CD4-positive, alpha-beta memory T cell (primary cell): ENCODE data around the gene NAA15. TPM values are rescaled to one million over a fixed set of nuclear protein-coding genes. Genes with fewer than 3 reads are reported as not detected.
A peak's percentile ranks its signal among the peaks of the same experiment; 100 is the strongest.
"Not testable (repeated sequence)": the region's sequence is repeated elsewhere in the genome, so short reads cannot be mapped to it uniquely, and the experiment has no call there.

ENCODE experiments used
- CTCF ChIA-PET: fragments of 350-600 bp; sonication (Branson Sonifier 250); formaldehyde crosslinking; loops from one replicate; lab custom pipeline; 2021; ENCODE audit warnings: inconsistent platforms; ENCODE audit not compliant: partially characterized antibody; lab: Charles Lee
- POLR2A ChIA-PET: fragments of 350-600 bp; sonication (Branson Sonifier 250); formaldehyde crosslinking; loops from one replicate; lab custom pipeline; 2021; ENCODE audit not compliant: partially characterized antibody; lab: Charles Lee
- DNase-seq, 5 donors: peaks; one replicate each; pipeline versions ENCODE4 v3.0.0 to v3.0.0-alpha.2; 2020 to 2022; ENCODE audit warnings: mixed read lengths in 1 of 5
- H3K27ac ChIP-seq: one replicate; pipeline ENCODE4 v1.7.0; 2013; ENCODE audit warnings: low read depth, low read length
- H3K27me3 ChIP-seq: 2 replicates; pipeline ENCODE4 v1.7.0; 2013; ENCODE audit warnings: mild to moderate bottlenecking, low read length, moderate library complexity; ENCODE audit not compliant: insufficient read depth
- H3K36me3 ChIP-seq: 2 replicates; pipeline ENCODE4 v1.7.0; 2013; ENCODE audit warnings: mild to moderate bottlenecking, low read length, moderate library complexity; ENCODE audit not compliant: insufficient read depth
- H3K4me1 ChIP-seq: 2 replicates; pipeline ENCODE4 v1.7.0; 2013; ENCODE audit warnings: mild to moderate bottlenecking, low read length, moderate library complexity; ENCODE audit not compliant: insufficient read depth
- H3K4me3 ChIP-seq, 2 donors: one replicate each; pipeline ENCODE4 v1.7.0; 2013; ENCODE audit warnings: low read length in 2 of 2, mild to moderate bottlenecking in 1 of 2
- H3K9me3 ChIP-seq, 2 donors: one replicate each; pipeline ENCODE4 v1.7.0; 2013; ENCODE audit warnings: low read length in 2 of 2, control low read depth in 1 of 2; ENCODE audit not compliant: control insufficient read depth in 1 of 2
- H3K27ac Mint-ChIP-seq, 7 donors: one replicate each; pipeline ENCODE4 v1.8.0; 2020 to 2021; ENCODE audit warnings: mixed read lengths in 7 of 7, mild to moderate bottlenecking in 6 of 7, inconsistent platforms in 3 of 7, moderate library complexity in 3 of 7
- H3K27me3 Mint-ChIP-seq, 2 donors: one replicate each; pipeline ENCODE4 v1.8.0; 2020 to 2021; ENCODE audit warnings: mixed read lengths in 2 of 2
- H3K36me3 Mint-ChIP-seq, 2 donors: one replicate each; pipeline ENCODE4 v1.8.0; 2020 to 2021; ENCODE audit warnings: mixed read lengths in 2 of 2, inconsistent platforms in 1 of 2, mild to moderate bottlenecking in 1 of 2
- H3K4me1 Mint-ChIP-seq, 4 donors: one replicate each; pipeline ENCODE4 v1.8.0; 2020 to 2021; ENCODE audit warnings: mixed read lengths in 4 of 4, mild to moderate bottlenecking in 1 of 4
- H3K4me3 Mint-ChIP-seq, 8 donors: one replicate each; pipeline ENCODE4 v1.8.0; 2020 to 2021; ENCODE audit warnings: mixed read lengths in 8 of 8, mild to moderate bottlenecking in 7 of 8, moderate library complexity in 6 of 8, inconsistent platforms in 3 of 8
- H3K9me3 Mint-ChIP-seq, 8 donors: one replicate each; pipeline ENCODE4 v1.8.0; 2020 to 2021; ENCODE audit warnings: mixed read lengths in 8 of 8, mild to moderate bottlenecking in 5 of 8, inconsistent platforms in 3 of 8, moderate library complexity in 1 of 8
- intact Hi-C: fragments of 100-400 bp; cut with micrococcal nuclease; formaldehyde crosslinking; loops from one replicate; pipeline ENCODE4 v1.15.1; 2023
- polyA plus RNA-seq, 2 donors: library from polyadenylated mRNA; unstranded; fragments of 300-500 nt; fragmentation: Illumina TruSeq; gene quantifications; one replicate each; pipeline ENCODE4 v1.2.3, GENCODE V29; 2021
- total RNA-seq, 2 experiments: library from RNA; stranded (reverse); gene quantifications; one replicate each; pipeline ENCODE4 v1.2.3, GENCODE V29; 2021

Gene NAA15
- total and polyA plus RNA-seq, 4 experiments from 2014 or later = 18.6 to 47.7 (median 46.2) TPM

GRCh38 chr4:139314047-139314800 is 12.9 kb downstream of the NAA15 start:
- no peaks in the 10 kb centered on the region for H3K36me3 ChIP-seq
- peak overlapping the region; percentile 67 to 95 (median 83) for H3K27ac Mint-ChIP-seq
- H3K27me3 ChIP-seq = no peaks in the 10 kb centered on the region
- peaks cover 0 to 4% of the 10 kb centered on the region in 2 donors for H3K36me3 Mint-ChIP-seq
- peak; percentile 34 to 59 (median 46) for DNase-seq
- H3K4me3 Mint-ChIP-seq = peak overlapping the region; percentile 36 to 74 (median 64)
- no peaks in the 10 kb centered on the region for H3K9me3 ChIP-seq
- intact Hi-C loops = loop anchor here (1.0 kb wide), 1 partner anchor 12 kb away; the partner anchor contains the start of gene NDUFC1
- peak overlapping the region; percentile 54 for H3K27ac ChIP-seq
- CTCF ChIA-PET = interaction anchor here (0.9 to 1.1 kb wide), 3 partner anchors 9 to 19 kb away, joined by 3 to 4 read pairs (median 3); no protein-coding TSS in a partner anchor
- peaks cover 58 to 81% (median 69%) of the 10 kb centered on the region in 4 donors for H3K4me1 Mint-ChIP-seq
- no peaks in the 10 kb centered on the region for H3K9me3 Mint-ChIP-seq
- no peak overlapping the region for H3K4me3 ChIP-seq
- peaks cover 64% of the 10 kb centered on the region for H3K4me1 ChIP-seq
- POLR2A ChIA-PET = interaction anchor here (0.7 to 3.2 kb wide), 5 partner anchors 12 to 139 kb away, joined by 3 to 50 read pairs (median 15); partner anchors contain the start of genes NAA15 and NDUFC1
- no peaks in the 10 kb centered on the region for H3K27me3 Mint-ChIP-seq

GRCh38 chr4:139315221-139315675 is 13.9 kb downstream of the NAA15 start:
- Mint-ChIP-seq H3K4me3 (peak overlapping the region in 5 of 8 donors; percentile 34 to 75 (median 61)), H3K36me3 (peaks cover 4 to 5% of the 10 kb centered on the region in 2 donors), H3K27ac (peak overlapping the region; percentile 64 to 95 (median 75)), H3K27me3 (no peaks in the 10 kb centered on the region), H3K4me1 (peaks cover 64 to 82% (median 73%) of the 10 kb centered on the region in 4 donors), H3K9me3 (no peaks in the 10 kb centered on the region)
- Histone ChIP-seq H3K4me1 (peaks cover 70% of the 10 kb centered on the region), H3K4me3 (peak overlapping the region in 1 of 2 donors; percentile 11), H3K27ac (peak overlapping the region; percentile 54), H3K9me3 (no peaks in the 10 kb centered on the region), H3K36me3 (no peaks in the 10 kb centered on the region), H3K27me3 (no peaks in the 10 kb centered on the region)
- intact Hi-C loops = no loop called here
- CTCF ChIA-PET = interaction anchor here (1.0 to 1.1 kb wide), 2 partner anchors 19 to 20 kb away, joined by 4 to 6 read pairs; no protein-coding TSS in a partner anchor
- no peak for DNase-seq
- POLR2A ChIA-PET = interaction anchor here (1.2 to 2.7 kb wide), 3 partner anchors 13 to 232 kb away, joined by 3 to 18 read pairs (median 15); partner anchors contain the start of genes NAA15 and NDUFC1

DNA sequence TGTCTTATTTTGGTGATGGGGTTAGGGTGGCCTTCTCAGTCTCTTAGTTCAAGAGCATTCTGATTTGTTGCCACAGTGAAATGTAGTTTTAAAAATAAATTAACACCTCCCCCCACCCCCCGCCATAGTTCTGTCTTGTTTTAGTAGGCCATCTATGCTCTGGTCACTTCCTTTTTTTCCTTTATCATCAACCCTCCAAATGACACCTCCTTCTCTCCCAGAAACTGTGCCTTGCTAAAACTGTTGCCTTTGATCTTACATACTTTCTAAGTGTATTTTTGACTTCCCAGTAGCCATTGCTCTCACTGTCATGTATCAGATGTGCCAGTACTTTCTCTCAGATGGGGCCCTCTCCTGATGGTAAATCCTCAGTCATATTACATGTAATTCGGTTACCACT is 15.4 kb downstream of the NAA15 start:
- Histone ChIP-seq H3K4me3 (no peak overlapping the region), H3K27me3 (no peaks in the 10 kb centered on the region), H3K36me3 (no peaks in the 10 kb centered on the region), H3K4me1 (peaks cover 68% of the 10 kb centered on the region), H3K27ac (no peak overlapping the region), H3K9me3 (no peaks in the 10 kb centered on the region)
- Mint-ChIP-seq H3K27me3 (no peaks in the 10 kb centered on the region), H3K27ac (peak overlapping the region; percentile 12 to 95 (median 85)), H3K9me3 (no peaks in the 10 kb centered on the region), H3K4me3 (peak overlapping the region in 7 of 8 donors; percentile 3 to 75 (median 59)), H3K36me3 (peaks cover 6 to 7% of the 10 kb centered on the region in 2 donors), H3K4me1 (peaks cover 60 to 77% (median 68%) of the 10 kb centered on the region in 4 donors)
- intact Hi-C loops = no loop called here
- CTCF ChIA-PET = no interaction called here
- no peak for DNase-seq
- POLR2A ChIA-PET = interaction anchor here (1.6 to 2.7 kb wide), 2 partner anchors 15 to 21 kb away, joined by 6 to 15 read pairs; partner anchors contain the start of genes NAA15 and NDUFC1

- H3K9me3 Mint-ChIP-seq = no peaks in the 10 kb centered on the region
- Histone ChIP-seq H3K36me3 (no peaks in the 10 kb centered on the region), H3K27me3 (no peaks in the 10 kb centered on the region), H3K27ac (no peak overlapping the region), H3K4me1 (peaks cover 59% of the 10 kb centered on the region), H3K4me3 (no peak overlapping the region), H3K9me3 (no peaks in the 10 kb centered on the region)
- no peaks in the 10 kb centered on the region for H3K27me3 Mint-ChIP-seq
- H3K27ac Mint-ChIP-seq = peak overlapping the region in 4 of 7 donors; percentile 23 to 86 (median 60)
- peaks cover 9 to 15% of the 10 kb centered on the region in 2 donors for H3K36me3 Mint-ChIP-seq
- POLR2A ChIA-PET = interaction anchor here (1.6 kb wide), 1 partner anchor 15 kb away, joined by 6 read pairs; the partner anchor contains the start of genes NAA15 and NDUFC1
- CTCF ChIA-PET = interaction anchor here (1.2 kb wide), 1 partner anchor 12 kb away, joined by 3 read pairs; no protein-coding TSS in a partner anchor
- H3K4me3 Mint-ChIP-seq = no peak overlapping the region
- no peak for DNase-seq
- H3K4me1 Mint-ChIP-seq = peaks cover 59 to 77% (median 68%) of the 10 kb centered on the region in 4 donors
- intact Hi-C loops = no loop called here
These were observed 16.3 kb downstream of the NAA15 start for GRCh38 chr4:139317635-139318034.

GRCh38 chr4:139319571-139319970 is 18.3 kb downstream of the NAA15 start:
- ChIA-PET CTCF (no interaction called here), POLR2A (interaction anchor here (1.6 kb wide), 1 partner anchor 18 kb away, joined by 7 read pairs; the partner anchor contains the start of genes NAA15 and NDUFC1)
- Mint-ChIP-seq H3K9me3 (no peaks in the 10 kb centered on the region), H3K27me3 (no peaks in the 10 kb centered on the region), H3K36me3 (peaks cover 9 to 15% of the 10 kb centered on the region in 2 donors), H3K4me1 (peaks cover 51 to 74% (median 63%) of the 10 kb centered on the region in 4 donors), H3K4me3 (peak overlapping the region in 3 of 8 donors; percentile 1 to 27 (median 12)), H3K27ac (peak overlapping the region in 4 of 7 donors; percentile 1 to 60 (median 32))
- Histone ChIP-seq H3K9me3 (no peaks in the 10 kb centered on the region), H3K4me1 (peaks cover 50% of the 10 kb centered on the region), H3K36me3 (no peaks in the 10 kb centered on the region), H3K4me3 (no peak overlapping the region), H3K27me3 (no peaks in the 10 kb centered on the region), H3K27ac (no peak overlapping the region)
- intact Hi-C loops = no loop called here
- DNase-seq = no peak

DNA sequence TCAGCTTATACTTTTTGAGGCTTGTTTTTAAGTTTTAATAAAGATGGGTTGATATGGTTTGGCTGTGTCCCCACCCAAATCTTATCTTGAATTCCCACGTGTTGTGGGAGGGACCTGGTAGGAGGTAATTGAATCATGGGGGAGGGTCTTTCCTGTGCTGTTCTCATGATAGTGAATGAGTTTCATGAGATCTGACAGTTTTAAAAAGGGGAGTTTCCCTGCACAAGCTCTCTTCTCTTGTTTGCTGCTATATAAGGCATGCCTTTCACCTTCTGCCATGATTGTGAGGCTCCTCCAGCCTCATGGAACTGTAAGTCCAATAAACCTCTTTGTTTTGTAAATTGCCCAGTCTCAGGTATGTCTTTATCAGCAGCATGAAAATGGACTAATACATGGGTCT is 20.8 kb downstream of the NAA15 start:
- POLR2A ChIA-PET = interaction anchor here (1.6 kb wide), 1 partner anchor 20 kb away, joined by 5 read pairs; the partner anchor contains the start of genes NAA15 and NDUFC1

More for the DNA sequence above, 20.8 kb downstream of the NAA15 start:
- H3K4me1 Mint-ChIP-seq = peaks cover 39 to 61% (median 51%) of the 10 kb centered on the region in 4 donors
- peak overlapping the region in 4 of 7 donors; percentile 8 to 57 (median 28) for H3K27ac Mint-ChIP-seq
- H3K9me3 ChIP-seq, DNase-seq, H3K9me3 Mint-ChIP-seq, H3K27me3 Mint-ChIP-seq, H3K27ac ChIP-seq, H3K4me3 ChIP-seq, H3K36me3 ChIP-seq, H3K27me3 ChIP-seq, intact Hi-C loops: not testable (repeated sequence)
- H3K36me3 Mint-ChIP-seq = peaks cover 5 to 15% of the 10 kb centered on the region in 2 donors
- peaks cover 27% of the 10 kb centered on the region for H3K4me1 ChIP-seq
- CTCF ChIA-PET = interaction anchor here (1.4 to 2.1 kb wide), 3 partner anchors 10 to 94 kb away, joined by 4 to 10 read pairs (median 4); no protein-coding TSS in a partner anchor
- H3K4me3 Mint-ChIP-seq = peak overlapping the region in 2 of 8 donors; percentile 14 to 64
